WTC11 (cell line): Measurements from ENCODE around the gene MRPS34. TPM values are rescaled to one million over a fixed set of nuclear protein-coding genes. Genes with fewer than 3 reads are reported as not detected.
"Not testable (repeated sequence)": the region's sequence is repeated elsewhere in the genome, so short reads cannot be mapped to it uniquely, and the experiment has no call there.

Source experiments
- ATAC-seq: fragments of 200-7000 bp; cut with Tn5 transposase; 2 replicates; pipeline ENCODE4 v1.10.0; 2021; ENCODE audit warnings: mild to moderate bottlenecking, moderate library complexity
- CTCF ChIA-PET: fragments of 300-600 bp; sonication (Branson Sonifier 250); formaldehyde crosslinking; loops from one replicate; lab custom pipeline; 2021; ENCODE audit warnings: antibody characterized with exemption; lab: Charles Lee
- POLR2A ChIA-PET: fragments of 350-600 bp; sonication (Branson Sonifier 250); formaldehyde crosslinking; loops from one replicate; lab custom pipeline; 2021; ENCODE audit warnings: antibody characterized with exemption; lab: Charles Lee
- DNase-seq: peaks from one replicate; pipeline ENCODE4 v3.0.0; 2021; ENCODE audit warnings: low spot score
- H3K27ac Mint-ChIP-seq: 2 replicates; pipeline ENCODE4 v1.8.0; 2021; ENCODE audit warnings: mixed read lengths
- H3K27me3 Mint-ChIP-seq: 2 replicates; pipeline ENCODE4 v1.8.0; 2021; ENCODE audit warnings: low read depth, mild to moderate bottlenecking, moderate library complexity, mixed read lengths
- H3K36me3 Mint-ChIP-seq: 2 replicates; pipeline ENCODE4 v1.8.0; 2021; ENCODE audit warnings: mixed read lengths
- H3K4me1 Mint-ChIP-seq: 2 replicates; pipeline ENCODE4 v1.8.0; 2022; ENCODE audit warnings: mixed read lengths
- H3K4me3 Mint-ChIP-seq: 2 replicates; pipeline ENCODE4 v1.8.0; 2021; ENCODE audit warnings: mild to moderate bottlenecking, moderate library complexity, mixed read lengths
- H3K9me3 Mint-ChIP-seq: 2 replicates; pipeline ENCODE4 v1.8.0; 2021; ENCODE audit warnings: mixed read lengths
- AFF4 ChIP-seq: sonication (generic); formaldehyde crosslinking; IDR thresholded peaks from 2 replicates; pipeline ENCODE4 v1.8.1; 2023; ENCODE audit warnings: mild to moderate bottlenecking, missing genetic modification reagents, borderline replicate concordance
- ATF6 ChIP-seq: sonication (generic); formaldehyde crosslinking; IDR thresholded peaks from 2 replicates; pipeline ENCODE4 v1.8.1; 2023; ENCODE audit warnings: mild to moderate bottlenecking, missing genetic modification reagents
- GTF2I ChIP-seq: fragments of 250-450 bp; sonication (Bioruptor Pico); conservative IDR thresholded peaks from 2 replicates; pipeline ENCODE4 v1.4.0; 2021; ENCODE audit warnings: mild to moderate bottlenecking
- STAT6 ChIP-seq: sonication (generic); formaldehyde crosslinking; conservative IDR thresholded peaks from 2 replicates; pipeline ENCODE4 v1.8.1; 2023; ENCODE audit warnings: mild to moderate bottlenecking, low read depth, missing genetic modification reagents, moderate library complexity
- ZNF138 ChIP-seq: sonication (generic); formaldehyde crosslinking; conservative IDR thresholded peaks from 2 replicates; pipeline ENCODE4 v1.8.1; 2022; ENCODE audit warnings: mild to moderate bottlenecking, moderate library complexity, missing genetic modification reagents
- ZNF263 ChIP-seq: sonication (generic); formaldehyde crosslinking; IDR thresholded peaks from 2 replicates; pipeline ENCODE4 v1.8.1; 2022; ENCODE audit warnings: low read depth, mild to moderate bottlenecking, moderate library complexity, missing genetic modification reagents
- ZNF671 ChIP-seq: fragments of 250-450 bp; sonication (Bioruptor Pico); IDR thresholded peaks from 2 replicates; pipeline ENCODE4 v1.8.0; 2021; ENCODE audit warnings: mild to moderate bottlenecking
- total RNA-seq: library from RNA; stranded (reverse); gene quantifications from 3 replicates; pipeline ENCODE4 v1.2.3, GENCODE V29; 2021

Gene MRPS34
- total RNA-seq, 1 experiment from 2014 or later, result 258 TPM

GRCh38 chr16:1808691-1809090 lies 35.8 kb upstream of the MRPS34 start (continued):
- TF ChIP-seq AFF4 (CRISPR knock-in tag) (no peak), ZNF138 (CRISPR knock-in tag) (no peak), ATF6 (CRISPR knock-in tag) (no peak)

DNA sequence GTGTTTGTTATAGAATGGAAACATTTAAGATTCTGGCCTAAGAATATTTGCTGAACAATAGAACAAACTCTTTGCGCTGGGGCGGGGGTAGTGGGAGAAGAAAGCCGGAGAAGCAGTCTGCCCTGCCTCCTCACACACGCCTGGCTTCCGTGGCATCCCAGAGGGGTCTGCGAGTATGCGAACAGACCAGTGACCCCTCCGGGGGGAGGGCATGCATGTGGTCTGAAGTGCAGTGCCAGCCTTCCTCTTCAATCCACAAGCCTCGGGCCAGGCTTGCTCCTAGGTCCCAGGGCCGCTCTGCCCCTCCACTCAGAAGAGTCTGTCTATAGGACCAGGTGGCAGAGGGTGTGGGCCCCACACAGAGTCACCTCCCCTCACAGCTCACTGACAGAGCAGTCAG lies 34.7 kb upstream of the MRPS34 start:
- H3K9me3 Mint-ChIP-seq, result peaks cover 8% of the 10 kb centered on the region; the same call in 1 of the 2 replicates
- POLR2A ChIA-PET, result no interaction called here
- no peak for TF ChIP-seq ZNF671
- TF ChIP-seq, all 79 proteins: peak for 0
- ATAC-seq (no peak), DNase-seq (no peak)
- H3K4me1 Mint-ChIP-seq, result no peaks in the 10 kb centered on the region
- H3K27me3 Mint-ChIP-seq, result no peaks in the 10 kb centered on the region; the same call in none of the 2 replicates
- CTCF ChIA-PET, result no interaction called here
- H3K36me3 Mint-ChIP-seq, result peaks cover 14% of the 10 kb centered on the region
- H3K4me3 Mint-ChIP-seq, result no peak overlapping the region
- H3K27ac Mint-ChIP-seq, result no peak overlapping the region

GRCh38 chr16:1800701-1801100 lies 27.8 kb upstream of the MRPS34 start:
- TF ChIP-seq GTF2I (CRISPR knock-in tag) (no peak), ZNF263 (CRISPR knock-in tag) (no peak), STAT6 (CRISPR knock-in tag) (no peak)
- CTCF ChIA-PET, result no interaction called here
- peaks cover 44% of the 10 kb centered on the region for H3K9me3 Mint-ChIP-seq
- no peak overlapping the region for H3K27ac Mint-ChIP-seq
- POLR2A ChIA-PET, result no interaction called here
- no peak for ATAC-seq
- peaks cover 12% of the 10 kb centered on the region for H3K27me3 Mint-ChIP-seq
- H3K36me3 Mint-ChIP-seq, result peaks cover 31% of the 10 kb centered on the region
- DNase-seq, result no peak
- no peaks in the 10 kb centered on the region for H3K4me1 Mint-ChIP-seq
- H3K4me3 Mint-ChIP-seq, result no peak overlapping the region

GRCh38 chr16:1799263-1799662 lies 26.3 kb upstream of the MRPS34 start:
- H3K4me3 Mint-ChIP-seq, CTCF ChIA-PET, DNase-seq, ATAC-seq, POLR2A ChIA-PET, H3K27ac Mint-ChIP-seq, H3K4me1 Mint-ChIP-seq: not testable (repeated sequence)
- H3K9me3 Mint-ChIP-seq, result peaks cover 44% of the 10 kb centered on the region
- H3K36me3 Mint-ChIP-seq, result peaks cover 28% of the 10 kb centered on the region
- H3K27me3 Mint-ChIP-seq, result peaks cover 12% of the 10 kb centered on the region
